GM18498 (cell line): Measurements from ENCODE around the gene MLXIP.

Experiments
- ATAC-seq: cut with Tn5 transposase; IDR thresholded peaks from one replicate; pipeline ENCODE4 v1.9.1; 2021; ENCODE audit warnings: mild to moderate bottlenecking, moderate library complexity; ENCODE audit not compliant: unreplicated experiment

Gene MLXIP

DNA sequence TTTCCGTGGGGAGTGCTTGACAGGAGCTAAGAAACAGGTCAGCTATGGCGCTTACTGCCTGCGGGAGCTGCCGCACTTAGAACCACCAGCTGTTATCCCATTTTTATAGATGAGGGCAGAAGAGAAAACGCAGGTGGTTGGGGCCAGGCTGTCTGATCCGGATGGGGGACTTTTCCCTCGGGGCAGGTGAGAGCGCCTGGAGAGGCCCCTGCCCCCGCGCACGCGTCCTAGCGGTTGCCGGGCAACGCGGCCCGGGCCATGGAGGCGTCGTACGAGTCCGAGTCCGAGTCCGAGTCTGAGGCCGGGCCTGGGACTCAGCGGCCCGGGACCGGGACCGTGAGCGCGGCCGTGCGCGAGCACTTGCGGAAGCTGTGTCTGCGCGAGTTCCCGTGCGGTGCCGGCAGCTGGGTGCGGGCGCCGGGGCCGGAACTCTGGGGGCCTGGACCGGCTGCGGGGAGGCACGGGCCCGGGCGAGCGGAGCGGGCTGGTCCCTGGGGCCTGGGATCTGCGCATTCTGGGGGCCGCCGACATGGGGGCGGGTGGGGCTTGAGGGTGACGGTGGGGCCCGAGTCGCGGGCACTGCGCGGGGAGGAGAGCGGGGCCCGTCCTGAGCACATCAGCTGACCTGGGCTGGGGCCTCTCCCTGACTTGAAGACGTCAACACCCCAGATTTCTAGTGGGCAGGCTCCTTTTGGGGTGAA, 104.5 kb downstream of the MLXIP start, which contains the start of gene LRRC43:
Gene LRRC43 (plus strand): TSS at position 237 of the 701 bp plus-strand sequence. CDS start 22 bp downstream, at position 259.
- ATAC-seq, result no peak

DNA sequence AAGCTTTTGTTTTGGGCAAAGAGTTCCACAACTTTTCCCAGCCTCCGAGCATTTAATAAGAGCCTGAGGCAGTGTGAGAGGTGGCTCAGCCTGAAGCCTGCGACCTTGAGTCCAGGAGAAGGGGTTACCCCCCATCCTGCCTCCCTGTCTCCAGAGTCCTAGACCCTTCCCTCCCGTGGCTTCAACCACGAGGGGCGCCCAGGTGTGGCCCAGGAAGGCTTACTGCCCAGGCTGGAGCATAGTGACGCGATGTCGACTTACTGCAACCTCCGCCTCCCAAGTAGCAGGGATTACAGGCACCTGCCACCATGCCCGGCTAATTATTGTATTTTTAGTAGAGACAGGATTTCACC, 105.0 kb downstream of the MLXIP start:
- no peak for ATAC-seq

DNA sequence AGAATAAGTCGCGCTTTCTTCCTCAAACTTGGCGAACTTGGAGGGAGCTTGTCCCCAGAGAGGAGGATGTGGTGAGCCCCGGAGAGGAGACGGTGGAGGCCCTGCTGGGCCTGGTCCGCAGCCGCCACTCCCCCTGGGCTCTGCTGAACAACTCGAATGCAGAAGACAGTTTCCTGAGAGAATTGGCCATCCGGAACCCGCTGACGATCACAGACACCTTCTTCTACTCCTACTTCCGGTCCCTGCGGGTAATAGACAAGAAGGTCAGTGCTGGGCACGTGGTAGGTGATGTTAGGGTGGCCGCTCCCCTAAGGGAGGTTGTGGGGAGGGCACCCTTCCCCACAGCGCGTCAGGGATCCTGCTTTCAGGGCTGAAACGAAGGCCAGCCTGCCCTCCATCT, 106.0 kb downstream of the MLXIP start:
- ATAC-seq, result no peak

DNA sequence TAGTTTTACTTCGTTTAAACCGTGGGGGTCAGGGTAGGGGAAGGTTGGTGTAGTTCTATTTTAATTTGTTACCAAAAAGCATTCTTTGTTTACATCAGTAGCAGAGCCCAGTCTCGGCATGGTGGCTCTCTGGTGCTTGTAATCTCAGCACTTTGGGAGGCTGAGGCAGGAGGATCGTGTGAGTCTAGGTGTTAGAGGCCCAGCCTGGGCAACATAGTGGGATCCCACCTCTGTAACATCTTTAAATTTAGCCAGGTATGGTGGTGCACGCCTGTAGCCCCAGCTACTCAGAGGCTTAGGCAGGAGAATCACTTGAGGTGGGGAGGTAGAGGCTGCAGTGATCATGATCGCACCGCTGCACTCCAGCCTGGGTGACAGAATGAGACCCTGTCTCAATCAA, 106.5 kb downstream of the MLXIP start:
- no peak for ATAC-seq

DNA sequence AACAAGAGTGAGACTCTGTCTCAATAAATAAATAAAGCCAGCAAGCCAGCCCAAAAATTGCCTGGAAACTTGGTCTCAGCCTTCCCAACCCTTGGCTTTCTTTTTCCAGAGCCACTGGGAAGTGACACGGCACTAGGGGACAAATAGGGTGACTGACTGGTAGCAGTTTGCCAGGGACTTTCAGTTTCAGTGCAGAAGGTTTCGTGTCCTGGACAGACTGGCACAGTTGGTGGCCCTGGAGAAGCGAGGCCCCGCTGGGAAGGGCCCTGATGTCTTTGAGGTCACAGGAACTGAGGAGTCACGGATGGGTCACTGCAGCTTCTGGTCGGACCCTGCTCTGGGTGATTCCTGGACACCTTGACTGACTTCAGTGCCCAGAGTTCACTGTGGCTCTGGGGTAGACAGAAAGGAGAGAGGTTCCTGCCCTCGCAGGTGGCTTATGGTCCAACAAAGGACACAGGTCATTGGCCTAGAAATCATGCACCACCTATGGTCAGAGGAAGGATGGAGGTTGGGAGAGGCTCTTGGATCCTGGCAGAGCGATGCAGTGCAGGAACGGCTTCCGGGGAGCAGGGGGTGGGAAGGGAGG, 107.0 kb downstream of the MLXIP start:
- ATAC-seq, result no peak

DNA sequence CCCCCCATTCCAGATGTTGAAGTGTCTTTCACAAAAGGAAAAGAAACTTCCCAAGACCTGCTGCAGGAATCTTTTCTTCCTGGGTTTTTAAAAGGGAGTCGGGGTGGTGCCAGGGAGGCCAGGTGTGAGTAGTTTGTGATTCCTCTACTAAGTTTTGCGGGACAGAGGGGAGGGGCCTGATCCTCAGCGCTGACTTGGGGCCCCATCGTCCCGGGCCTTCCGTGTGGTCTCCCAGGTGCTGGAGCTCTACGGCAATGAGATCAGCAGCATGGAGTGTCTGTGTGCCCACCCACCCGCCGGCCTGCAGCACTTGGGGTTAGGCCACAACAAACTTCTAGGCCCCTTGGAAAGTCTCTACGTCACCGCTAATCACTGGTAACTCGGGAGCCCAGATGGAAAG, 108.9 kb downstream of the MLXIP start:
- no peak for ATAC-seq

DNA sequence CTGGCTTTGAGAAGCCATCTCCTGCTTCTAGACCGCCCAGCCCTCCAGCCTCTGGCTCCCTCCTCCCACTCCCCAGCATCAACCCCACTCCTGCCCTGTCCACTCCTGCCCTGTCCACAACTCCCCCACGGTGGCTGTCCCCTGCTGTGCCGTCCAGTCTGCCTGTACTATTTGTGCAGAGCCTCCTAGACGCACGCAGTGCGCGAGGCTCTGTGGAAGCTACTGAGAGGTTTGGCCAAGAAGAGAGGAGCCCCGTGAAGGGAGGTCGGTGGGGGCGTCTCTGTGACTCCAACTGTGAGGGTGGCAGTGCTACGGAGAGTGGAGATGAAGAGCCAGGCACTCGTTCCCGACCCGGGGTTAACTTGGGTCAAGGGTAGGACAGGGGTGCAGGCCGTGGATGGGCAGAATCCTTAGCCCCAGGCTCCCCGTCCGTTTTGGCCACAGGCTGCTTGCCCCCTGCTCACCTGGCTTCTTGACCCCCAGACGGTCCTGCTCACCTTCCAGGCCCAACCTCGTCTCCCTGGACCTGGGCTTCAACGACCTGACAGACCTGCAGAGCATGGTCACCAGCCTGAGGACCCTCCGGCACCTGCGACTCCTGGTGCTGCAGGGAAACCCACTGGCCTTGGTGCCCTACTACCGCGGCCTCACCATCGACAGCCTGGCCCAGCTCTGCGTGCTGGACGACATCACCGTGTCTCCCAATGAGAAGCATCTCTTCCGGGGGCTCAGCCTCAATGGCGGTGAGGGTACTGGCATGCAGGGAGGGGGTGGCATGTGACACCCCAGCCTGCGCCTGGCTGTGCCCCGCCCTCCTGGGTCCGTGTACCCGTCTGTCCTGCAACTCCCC, 111.3 kb downstream of the MLXIP start:
- ATAC-seq, result no peak

DNA sequence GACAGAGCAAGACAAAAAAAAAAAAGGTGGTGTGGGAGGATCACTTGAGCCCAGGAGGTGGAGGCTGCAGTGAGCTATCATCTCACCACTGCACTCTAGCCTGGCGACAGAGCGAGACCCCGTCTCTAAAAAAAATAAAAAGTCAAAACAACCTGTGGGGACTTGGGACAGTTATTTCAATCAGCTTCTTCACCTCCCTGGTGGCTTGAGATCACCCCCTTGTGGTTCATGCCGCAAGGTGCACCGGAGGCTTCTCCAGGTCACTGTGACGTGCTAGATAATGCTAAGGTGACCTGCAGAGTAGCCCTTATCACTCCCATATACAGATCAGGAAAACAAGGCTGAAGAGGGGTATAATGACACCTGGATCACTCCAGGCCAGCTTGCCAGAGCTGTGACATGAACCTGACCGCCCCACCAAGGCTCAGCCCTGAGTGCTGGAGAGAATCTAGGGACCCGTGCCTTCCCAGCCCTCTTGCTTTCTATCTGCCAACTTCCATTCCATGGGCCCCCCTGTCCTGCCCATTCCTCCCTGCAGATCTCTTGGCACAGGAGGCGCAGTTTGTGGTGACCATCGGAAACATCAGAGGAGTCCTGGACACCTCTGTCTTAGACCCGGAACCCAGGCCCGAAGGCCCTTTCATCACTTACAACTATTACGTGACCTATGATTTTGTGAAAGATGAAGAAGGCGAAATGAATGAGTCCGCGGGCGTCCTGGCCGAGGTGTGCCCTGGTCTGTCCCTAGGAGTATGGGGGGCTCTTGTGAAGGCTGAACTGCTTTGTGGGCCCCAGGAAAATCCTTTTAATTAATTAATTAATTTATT, 112.5 kb downstream of the MLXIP start:
- peak; percentile 52 for ATAC-seq

DNA sequence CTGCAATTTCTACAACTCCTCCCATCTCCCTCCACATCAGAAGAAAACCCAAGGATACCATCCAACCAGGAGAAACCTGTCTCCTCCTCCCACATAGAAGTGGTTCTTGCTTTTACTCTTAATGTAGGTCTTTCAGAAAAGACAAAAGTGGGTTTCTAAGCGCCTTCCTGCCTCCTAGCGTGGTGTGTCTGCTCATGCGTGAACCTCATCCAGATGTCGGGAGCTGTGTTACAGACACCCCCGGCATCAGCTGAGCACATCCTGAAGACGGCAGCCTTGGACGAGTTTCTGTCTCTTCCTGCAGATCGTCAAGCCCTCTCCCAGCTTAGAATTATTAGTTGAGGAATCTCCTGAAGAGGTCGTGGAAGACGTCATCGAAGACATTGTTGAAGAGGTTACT, 113.9 kb downstream of the MLXIP start:
- no peak for ATAC-seq

DNA sequence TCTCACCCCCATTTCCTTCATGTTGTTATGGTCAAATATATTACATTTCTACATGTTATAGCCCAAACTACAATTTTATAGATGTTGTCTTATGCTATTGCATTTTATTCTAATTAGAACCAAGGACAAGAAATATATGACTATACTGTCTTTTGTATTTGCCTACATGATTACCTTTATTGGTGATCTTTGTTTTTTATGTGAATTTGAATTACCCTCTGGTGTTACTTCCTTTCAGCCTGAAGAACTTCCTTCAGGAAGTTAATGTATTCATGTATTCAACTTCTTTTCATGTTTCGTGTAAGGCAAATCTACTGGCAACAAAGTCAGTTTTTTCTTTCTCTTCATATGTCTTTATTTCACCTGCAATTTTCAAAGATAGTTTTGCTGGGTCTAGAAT, 116.2 kb downstream of the MLXIP start:
- no peak for ATAC-seq

DNA sequence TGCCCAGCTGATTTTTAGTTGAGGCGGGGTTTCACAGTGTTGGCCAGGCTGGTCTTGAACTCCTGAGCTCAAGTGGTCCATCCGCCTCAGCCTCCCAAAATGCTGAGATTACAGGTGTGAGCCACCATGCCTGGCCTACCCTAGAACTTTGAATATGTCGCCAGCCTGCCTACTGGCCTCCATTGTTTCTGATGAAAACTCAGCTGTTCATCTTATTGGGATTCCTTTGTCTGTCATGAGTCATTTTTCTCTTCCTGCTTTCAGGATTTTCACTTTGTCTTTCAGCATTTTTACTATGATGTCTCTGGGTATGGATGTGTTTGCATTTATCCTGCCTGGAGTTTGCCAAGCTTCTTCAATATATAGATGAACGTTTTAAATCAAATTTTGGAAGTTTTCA, 116.8 kb downstream of the MLXIP start:
- ATAC-seq, result no peak
